ES-I3 (cell line): ENCODE results near the gene TMTC4.
"Not testable (repeated sequence)": the region's sequence is repeated elsewhere in the genome, so short reads cannot be mapped to it uniquely, and the experiment has no call there.

Source experiments
- H3K36me3 ChIP-seq: 2 replicates; pipeline ENCODE4 v1.6.1; 2013; ENCODE audit warnings: mild to moderate bottlenecking, low read length, control low read depth, moderate library complexity; ENCODE audit not compliant: insufficient read depth
- H3K4me1 ChIP-seq: 2 replicates; pipeline ENCODE4 v1.6.1; 2013; ENCODE audit warnings: mild to moderate bottlenecking, control low read depth, low read length; ENCODE audit not compliant: insufficient read depth
- H3K9ac ChIP-seq: 2 replicates; pipeline ENCODE4 v1.6.1; 2013; ENCODE audit warnings: low read depth, mild to moderate bottlenecking, low read length, moderate library complexity
- H3K9me3 ChIP-seq: 2 replicates; pipeline ENCODE4 v1.6.1; 2013; ENCODE audit warnings: mild to moderate bottlenecking, low read length, moderate library complexity; ENCODE audit not compliant: control insufficient read depth, insufficient read depth

The TMTC4 gene

DNA sequence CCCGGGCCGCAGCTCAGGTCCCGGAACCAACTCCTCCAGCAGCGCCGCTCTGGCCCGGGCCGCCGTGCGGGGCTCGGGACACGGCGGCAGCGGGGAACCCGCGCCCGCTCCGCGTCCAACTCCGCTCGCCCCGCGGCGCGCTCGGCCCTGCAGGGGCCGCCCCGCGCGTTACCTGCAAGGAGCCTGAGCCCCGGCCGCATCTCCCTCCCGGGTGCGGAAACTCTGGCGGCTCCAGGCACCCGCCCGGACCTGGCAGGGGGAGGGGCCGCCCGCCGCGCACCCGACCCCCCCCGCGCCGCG, at the start of gene TMTC4:
TMTC4 (minus strand) TSS at position 224 of the 300 bp plus-strand sequence. CDS start 4,433 bp downstream, outside the sequence.
- H3K36me3 ChIP-seq = 0 out of 2 replicates have a peak, but pooled peaks cover 4% of the 10 kb centered on the region

GRCh38 chr13:100722517-100722916, 47.9 kb upstream of the TMTC4 start:
- peaks cover 4% of the 10 kb centered on the region for H3K9me3 ChIP-seq
- H3K9ac ChIP-seq = no peak overlapping the region
- H3K4me1 ChIP-seq = no peaks in the 10 kb centered on the region
- H3K36me3 ChIP-seq = no peaks in the 10 kb centered on the region

More for the DNA sequence above, at the start of gene TMTC4:
- Histone ChIP-seq H3K9ac (peak within 1 kb of the TSS; percentile 69), H3K9me3 (no peaks in the 10 kb centered on the region), H3K4me1 (peaks cover 6% of the 10 kb centered on the region; the same call in 1 of the 2 replicates)

- H3K9me3 ChIP-seq = peaks cover 4% of the 10 kb centered on the region
- H3K9ac ChIP-seq = no peak overlapping the region
- no peaks in the 10 kb centered on the region for H3K4me1 ChIP-seq
- H3K36me3 ChIP-seq = no peaks in the 10 kb centered on the region
Measured at GRCh38 chr13:100721885-100722512, 47.4 kb upstream of the TMTC4 start.

DNA sequence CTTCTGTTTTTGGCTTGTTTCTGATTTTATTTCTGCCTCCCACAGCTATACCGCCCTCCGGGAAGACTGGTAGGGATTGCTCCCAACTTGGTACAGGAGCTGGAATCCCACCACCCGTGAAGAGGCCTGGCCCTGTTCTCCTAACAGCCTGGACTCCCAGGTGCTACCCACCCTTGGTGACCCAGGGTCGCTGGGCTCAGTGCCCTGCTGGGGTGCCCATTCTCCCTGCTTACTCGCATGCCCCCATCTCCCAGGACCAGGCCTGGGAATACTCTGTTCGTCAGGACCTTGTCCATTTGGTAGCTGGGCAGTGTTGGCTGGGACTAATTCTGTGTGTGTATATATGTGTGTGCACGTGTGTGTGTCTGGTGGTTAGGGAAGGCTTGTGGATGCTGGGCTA, 41.0 kb upstream of the TMTC4 start:
- H3K4me1 ChIP-seq = no peaks in the 10 kb centered on the region

DNA sequence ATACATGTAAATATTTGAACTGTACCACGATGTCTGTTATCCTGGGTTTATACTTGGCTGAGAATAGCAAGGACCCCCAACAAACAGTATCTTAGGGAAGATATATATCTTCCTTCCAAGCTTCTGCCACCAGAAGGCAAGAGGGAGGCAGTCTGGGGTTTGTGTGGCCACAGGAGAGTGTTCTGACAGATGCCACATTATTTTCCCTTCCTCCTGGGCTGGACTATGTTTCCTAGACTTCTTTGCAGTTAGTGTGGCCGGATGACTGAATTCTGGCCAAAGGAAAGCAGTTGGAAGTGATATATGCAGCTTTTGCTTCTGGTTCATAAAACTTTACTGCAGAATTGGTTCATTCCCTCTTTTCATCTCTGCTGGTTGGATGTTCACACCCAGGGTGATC, 39.9 kb upstream of the TMTC4 start:
- no peaks in the 10 kb centered on the region for H3K36me3 ChIP-seq

More for the DNA sequence above, 41.0 kb upstream of the TMTC4 start:
- H3K9ac ChIP-seq = no peak overlapping the region
- no peaks in the 10 kb centered on the region for H3K36me3 ChIP-seq
- H3K9me3 ChIP-seq = peaks cover 4% of the 10 kb centered on the region

DNA sequence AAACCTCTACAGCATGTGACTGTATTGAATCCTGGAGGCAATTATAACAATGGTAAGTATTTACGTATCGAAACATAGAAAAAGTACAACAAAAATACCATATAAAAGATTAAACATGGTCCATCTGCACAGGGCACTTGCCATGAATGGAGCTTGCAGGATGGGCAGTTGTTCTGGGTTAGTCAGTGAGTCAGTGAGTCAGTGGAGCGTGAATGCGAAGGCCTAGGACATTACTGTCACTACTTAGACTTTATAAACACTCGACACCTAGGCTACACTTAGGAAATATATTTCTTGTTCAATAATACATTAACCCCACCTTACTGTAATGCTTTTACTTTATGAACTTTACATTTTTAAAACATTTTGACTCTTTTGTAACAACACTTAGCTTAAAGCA, 35.6 kb upstream of the TMTC4 start:
- Histone ChIP-seq H3K4me1 (no peaks in the 10 kb centered on the region), H3K9me3 (no peaks in the 10 kb centered on the region), H3K36me3 (no peaks in the 10 kb centered on the region), H3K9ac (no peak overlapping the region)

More for the DNA sequence above, 39.9 kb upstream of the TMTC4 start:
- Histone ChIP-seq H3K9me3 (no peaks in the 10 kb centered on the region; the same call in 1 of the 2 replicates), H3K4me1 (no peaks in the 10 kb centered on the region), H3K9ac (no peak overlapping the region)

DNA sequence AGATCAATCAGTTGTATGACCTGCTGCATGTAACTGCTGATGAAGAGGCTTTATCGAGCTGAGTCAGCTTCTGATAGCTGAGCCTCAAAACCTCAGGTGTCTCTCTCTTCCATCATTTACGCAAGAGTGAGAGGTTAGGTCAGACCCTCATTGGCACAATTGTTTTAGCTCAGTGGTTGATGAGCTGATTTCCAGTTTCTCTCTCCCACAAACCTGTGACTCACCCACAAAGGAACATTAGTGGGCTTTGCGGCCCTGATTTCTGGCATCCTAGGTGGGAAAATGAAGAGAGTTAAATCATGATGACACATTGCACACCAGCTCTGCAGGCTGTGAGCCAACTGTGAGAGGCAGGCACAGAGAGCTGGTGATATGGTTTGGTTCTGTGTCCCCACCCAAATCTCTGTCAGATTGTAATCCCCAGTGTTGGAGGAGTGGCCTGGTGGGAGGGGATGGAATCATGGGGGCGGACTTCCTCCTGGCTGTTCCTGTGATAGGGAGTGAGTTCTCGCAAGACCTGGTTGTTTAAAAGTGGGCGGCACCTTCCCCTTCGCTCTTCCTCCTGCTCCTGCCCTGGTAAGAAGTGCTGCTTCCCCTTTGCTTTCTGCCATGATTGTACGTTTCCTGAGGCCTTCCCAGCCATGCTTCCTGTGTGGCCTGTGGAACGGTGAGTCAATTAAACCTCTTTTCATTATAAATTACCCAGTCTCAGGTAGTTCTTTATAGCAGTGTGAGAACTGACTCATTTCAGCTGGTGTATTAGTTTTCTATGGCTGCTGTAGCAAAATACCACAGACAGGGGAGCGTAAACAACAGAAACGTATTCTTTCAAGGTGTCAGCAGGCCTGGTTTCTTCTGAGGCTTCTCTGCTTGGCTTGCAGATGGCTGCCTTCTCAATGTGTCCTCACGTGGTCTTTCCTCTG, 33.5 kb upstream of the TMTC4 start:
- no peak overlapping the region for H3K9ac ChIP-seq
- no peaks in the 10 kb centered on the region for H3K4me1 ChIP-seq
- no peaks in the 10 kb centered on the region for H3K9me3 ChIP-seq
- H3K36me3 ChIP-seq = no peaks in the 10 kb centered on the region

DNA sequence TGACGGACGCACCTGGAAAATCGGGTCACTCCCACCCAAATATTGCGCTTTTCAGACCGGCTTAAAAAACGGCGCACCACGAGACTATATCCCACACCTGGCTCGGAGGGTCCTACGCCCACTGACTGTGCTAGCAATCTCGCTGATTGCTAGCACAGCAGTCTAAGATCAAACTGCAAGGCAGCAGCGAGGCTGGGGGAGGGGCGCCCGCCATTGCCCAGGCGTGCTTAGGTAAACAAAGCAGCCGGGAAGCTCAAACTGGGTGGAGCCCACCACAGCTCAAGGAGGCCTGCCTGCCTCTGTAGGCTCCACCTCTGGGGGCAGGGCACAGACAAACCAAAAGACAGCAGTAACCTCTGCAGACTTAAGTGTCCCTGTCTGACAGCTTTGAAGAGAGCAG, 23.7 kb upstream of the TMTC4 start:
- H3K4me1 ChIP-seq, H3K9me3 ChIP-seq, H3K9ac ChIP-seq, H3K36me3 ChIP-seq: not testable (repeated sequence)

- Histone ChIP-seq H3K36me3 (no peaks in the 10 kb centered on the region), H3K9me3 (peaks cover 7% of the 10 kb centered on the region), H3K4me1 (no peaks in the 10 kb centered on the region), H3K9ac (no peak overlapping the region)
Measured at GRCh38 chr13:100695509-100695773, 20.8 kb upstream of the TMTC4 start.

DNA sequence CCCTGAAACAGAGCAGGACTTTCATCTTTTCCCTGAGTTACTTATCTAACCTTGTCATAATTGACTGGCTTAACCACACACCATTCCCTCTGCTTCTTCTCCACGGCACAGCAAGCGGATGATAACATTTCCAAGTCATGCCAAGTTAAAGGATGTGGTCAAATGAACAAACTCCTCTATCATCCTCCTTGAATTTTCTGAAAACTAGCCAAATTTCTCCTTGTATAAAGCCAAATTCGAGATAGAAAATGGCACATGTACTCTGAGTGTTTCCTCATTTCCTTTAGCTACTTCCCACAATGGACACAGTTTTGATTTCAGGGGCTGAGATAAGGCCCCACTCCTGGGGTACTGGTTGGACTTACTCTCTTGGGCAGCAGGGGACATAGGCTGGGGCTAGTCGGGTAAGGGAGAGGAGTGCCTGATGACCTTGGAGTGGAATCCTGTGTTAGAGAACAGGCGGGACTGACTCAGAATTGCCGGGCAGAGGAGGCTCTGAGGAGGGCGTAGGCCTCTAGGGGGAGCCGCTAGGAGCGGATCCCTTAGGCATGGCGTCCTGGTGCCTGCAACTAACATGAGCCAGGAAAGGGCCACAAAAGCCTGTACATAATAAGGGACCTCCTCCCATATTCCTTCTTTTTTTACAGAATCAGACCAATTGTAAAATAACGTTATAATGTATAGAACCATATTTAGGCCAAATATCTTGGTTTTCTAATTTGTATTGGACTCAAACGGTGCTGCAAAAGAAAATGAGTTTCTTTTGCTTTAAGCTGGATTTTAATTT, 20.3 kb upstream of the TMTC4 start:
- Histone ChIP-seq H3K4me1 (no peaks in the 10 kb centered on the region), H3K36me3 (no peaks in the 10 kb centered on the region), H3K9ac (no peak overlapping the region), H3K9me3 (peaks cover 9% of the 10 kb centered on the region)

DNA sequence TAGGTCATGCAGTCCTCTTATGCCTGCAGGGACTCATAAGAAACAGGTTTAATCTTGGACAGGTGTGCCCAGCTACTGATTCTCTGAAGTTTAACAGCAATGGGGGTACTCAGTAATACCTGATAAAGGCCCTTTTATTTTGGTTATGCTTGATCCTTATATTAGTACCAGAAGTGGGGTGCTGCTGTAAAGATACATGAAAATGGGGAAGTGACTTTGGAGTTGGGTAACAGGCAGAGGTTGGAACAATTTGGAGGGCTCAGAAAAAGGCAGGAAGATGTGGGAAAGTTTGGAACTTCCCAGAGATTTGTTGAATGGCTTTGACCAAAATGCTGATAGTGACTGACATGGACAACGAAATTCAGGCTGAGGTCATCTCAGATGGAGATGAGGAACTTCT, 14.6 kb upstream of the TMTC4 start:
- H3K36me3 ChIP-seq = no peaks in the 10 kb centered on the region
- H3K9ac ChIP-seq = no peak overlapping the region
- H3K4me1 ChIP-seq = no peaks in the 10 kb centered on the region
- peaks cover 16% of the 10 kb centered on the region for H3K9me3 ChIP-seq

DNA sequence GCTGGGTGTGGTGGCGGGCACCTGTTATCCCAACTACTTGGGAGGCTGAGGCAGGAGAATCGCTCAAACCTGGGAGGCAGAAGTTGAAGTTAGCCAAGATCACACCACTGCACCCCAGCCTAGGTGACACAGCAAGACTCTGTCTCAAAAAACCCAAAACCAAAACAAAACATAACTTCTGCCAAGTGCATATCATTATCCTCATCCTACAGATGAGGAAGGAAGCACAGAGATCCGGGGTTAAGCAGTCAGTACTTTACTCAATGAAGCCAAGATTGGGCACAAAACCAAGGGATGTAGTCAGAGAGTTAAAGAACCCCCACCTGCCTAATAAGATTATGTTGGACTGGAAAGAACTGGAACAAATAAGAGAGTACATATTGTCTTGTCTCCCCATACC, 5.5 kb upstream of the TMTC4 start:
- H3K4me1 ChIP-seq = no peaks in the 10 kb centered on the region
- H3K9ac ChIP-seq = no peak overlapping the region
- H3K36me3 ChIP-seq = no peaks in the 10 kb centered on the region
- no peaks in the 10 kb centered on the region for H3K9me3 ChIP-seq

DNA sequence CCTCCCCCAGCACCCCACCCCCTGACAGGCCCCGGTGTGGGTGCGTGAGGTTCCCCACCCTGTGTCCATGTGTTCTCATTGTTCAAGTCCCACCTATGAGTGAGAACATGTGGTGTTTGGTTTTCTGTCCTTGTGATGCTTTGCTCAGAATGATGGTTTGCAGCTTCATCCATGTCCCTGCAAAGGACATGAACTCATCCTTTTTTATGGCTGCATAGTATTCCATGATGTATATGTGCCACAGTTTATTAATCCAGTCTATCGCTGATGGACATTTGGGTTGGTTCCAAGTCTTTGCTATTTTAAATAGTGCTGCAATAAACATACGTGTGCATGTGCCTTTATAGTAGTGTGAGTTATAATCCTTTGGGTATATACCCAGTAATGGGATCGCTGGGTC, 2.5 kb upstream of the TMTC4 start:
- H3K36me3 ChIP-seq, H3K9me3 ChIP-seq, H3K9ac ChIP-seq, H3K4me1 ChIP-seq: not testable (repeated sequence)

- H3K4me1 ChIP-seq = peaks cover 6% of the 10 kb centered on the region; the same call in 1 of the 2 replicates
- H3K36me3 ChIP-seq = no peaks in the 10 kb centered on the region
- peak overlapping the region; percentile 69 for H3K9ac ChIP-seq
- no peaks in the 10 kb centered on the region for H3K9me3 ChIP-seq
Measured at GRCh38 chr13:100675661-100676129, 1.1 kb upstream of the TMTC4 start.
